Measurements from ENCODE around the gene INF2. TPM values are rescaled to one million over a fixed set of nuclear protein-coding genes. Genes with fewer than 3 reads are reported as not detected.
A peak's percentile ranks its signal among the peaks of the same experiment; 100 is the strongest.

The INF2 gene
- total RNA-seq, 8 experiments from 2014 or later: 2.4 to 31.1 (median 7.5) TPM

DNA sequence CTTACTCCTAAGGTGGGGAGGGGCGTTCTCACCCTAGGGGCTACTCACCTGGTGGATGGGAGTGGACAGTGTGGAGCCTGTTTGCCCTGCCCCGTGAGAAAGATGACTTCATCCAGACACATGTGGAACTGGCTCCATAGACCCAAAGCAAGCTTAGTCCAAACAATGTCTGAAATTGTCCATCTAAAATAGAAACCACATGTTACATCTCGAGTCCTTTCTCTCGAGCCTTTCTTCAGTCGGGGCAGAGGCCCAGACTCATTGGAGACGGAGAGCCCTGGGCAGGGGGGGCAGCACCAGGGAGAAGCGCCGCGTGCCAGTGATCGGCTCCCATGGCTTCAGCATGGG, 67.8 kb downstream of the INF2 start:
- peaks cover 7 to 10% of the 10 kb centered on the region in 2 donors for H3K4me1 ChIP-seq (replicated peaks in 1 of 2)
- in situ Hi-C loops (cut with MboI; ENCODE audit: low pct_unique_long_range_greater_than_20kb in 2 of 9, low sequenced_read_pairs in 9 of 9, unreplicated experiment in 9 of 9): no loop called here
- H3K27ac ChIP-seq: no peak overlapping the region
- no peak overlapping the region for H3K4me3 ChIP-seq
- ATAC-seq (replicated peaks in 6 of 8): no peak
- 0 to 98% (median 90%) methylated on average over 1 to 10 of the region's 10 CpGs; no CpG with 5 or more reads in 5 of the 10 experiments for WGBS, 10 experiments

DNA sequence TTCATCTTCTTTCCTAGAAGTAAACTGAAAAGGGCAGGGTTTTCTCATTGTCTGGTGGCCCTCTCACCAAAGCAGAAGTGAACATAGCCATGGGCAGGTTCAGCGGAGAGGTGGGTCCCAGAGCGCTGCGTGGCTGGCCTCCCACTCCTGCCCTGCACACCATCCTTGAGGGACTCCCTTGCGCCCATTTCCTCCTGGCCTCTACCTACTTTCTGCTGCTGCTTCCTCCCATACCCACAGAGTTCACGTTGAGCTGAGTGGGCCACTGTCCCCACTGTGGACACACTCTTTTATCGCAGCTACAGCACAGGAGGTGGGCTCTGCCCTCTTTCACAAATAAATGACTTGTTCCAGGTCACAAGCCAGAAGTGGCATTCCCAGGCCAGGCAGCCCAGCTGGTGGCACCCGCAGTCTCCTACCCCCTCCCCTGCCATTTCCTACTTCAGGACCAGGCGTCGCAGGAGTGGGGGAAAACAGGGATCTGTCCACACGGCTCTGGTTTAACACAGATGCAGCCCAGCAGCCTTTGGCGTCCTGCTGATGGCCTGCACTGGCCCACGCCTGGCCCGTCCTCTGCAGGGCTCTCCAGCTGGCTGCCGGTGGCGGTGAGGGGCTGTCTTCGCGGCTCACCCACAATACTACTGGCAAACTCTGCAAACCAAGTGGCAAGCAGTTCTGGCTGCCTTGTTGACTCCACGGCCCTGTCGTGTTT, 68.4 kb downstream of the INF2 start:
- no peak overlapping the region for H3K27ac ChIP-seq
- WGBS, 10 experiments: 93 to 100% (median 100%) methylated on average over 1 to 11 of the region's 19 CpGs; no CpG with 5 or more reads in 3 of the 10 experiments
- peaks cover 7 to 10% of the 10 kb centered on the region in 2 donors for H3K4me1 ChIP-seq (replicated peaks in 1 of 2)
- H3K4me3 ChIP-seq: no peak overlapping the region
- in situ Hi-C loops (cut with MboI; ENCODE audit: low pct_unique_long_range_greater_than_20kb in 2 of 9, low sequenced_read_pairs in 9 of 9, unreplicated experiment in 9 of 9): no loop called here
- ATAC-seq (replicated peaks in 6 of 8): no peak

DNA sequence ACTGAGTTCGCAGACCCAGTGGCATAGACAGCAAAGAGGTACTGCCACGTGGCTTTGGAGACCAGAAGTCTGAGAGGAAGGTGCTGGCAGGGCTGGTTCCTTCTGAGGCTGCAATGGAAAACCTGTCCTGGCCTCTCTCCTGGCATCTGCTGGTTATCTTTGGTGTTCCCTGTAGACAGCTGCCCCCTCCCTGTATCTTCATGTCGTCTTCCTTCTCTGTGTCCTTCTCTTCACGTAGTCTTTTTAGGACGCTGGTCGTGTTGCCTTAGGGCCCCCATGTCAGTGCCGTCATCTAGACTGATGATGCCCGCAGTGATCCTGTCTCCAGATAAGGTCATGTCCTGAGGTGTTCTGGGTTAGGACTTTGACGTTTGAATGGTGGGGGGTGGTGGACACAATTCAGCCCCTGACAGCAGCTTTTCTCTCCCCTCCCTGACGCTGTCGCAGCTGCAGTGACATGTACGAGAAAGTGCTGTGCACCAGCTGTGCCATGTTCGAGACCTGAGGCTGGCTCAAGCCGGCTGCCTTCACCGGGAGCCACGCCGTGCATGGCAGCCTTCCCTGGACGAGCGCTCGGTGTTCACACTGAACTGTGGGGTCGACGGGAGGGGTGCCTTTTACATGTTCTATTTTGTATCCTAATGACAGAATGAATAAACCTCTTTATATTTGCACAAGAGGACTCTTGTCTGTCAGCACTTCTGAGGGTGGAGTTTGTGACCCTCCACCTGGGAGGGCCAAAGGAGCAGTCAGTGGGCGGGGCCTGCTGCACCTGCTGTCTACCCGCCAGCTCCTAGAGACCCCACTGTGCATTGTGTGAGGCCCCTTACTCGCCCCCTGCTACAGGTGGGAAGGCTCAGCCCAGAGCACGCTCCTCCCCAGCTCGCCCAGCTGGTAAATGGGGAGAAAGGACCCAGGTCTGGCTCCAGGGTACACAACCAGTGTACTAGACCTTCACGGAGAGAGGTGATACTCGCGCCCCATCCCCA, 69.9 kb downstream of the INF2 start:
- Histone ChIP-seq H3K27ac (no peak overlapping the region), H3K4me1 (replicated peaks in 1 of 2) (peaks cover 4 to 5% of the 10 kb centered on the region in 2 donors), H3K4me3 (no peak overlapping the region)
- in situ Hi-C loops (cut with MboI; ENCODE audit: low pct_unique_long_range_greater_than_20kb in 2 of 9, low sequenced_read_pairs in 9 of 9, unreplicated experiment in 9 of 9): no loop called here
- 60 to 100% (median 90%) methylated on average over 1 to 13 of the region's 30 CpGs; no CpG with 5 or more reads in 1 of the 10 experiments for WGBS, 10 experiments
- ATAC-seq (replicated peaks in 6 of 8): peak in 2 of 8 experiments; percentile 11 to 20

DNA sequence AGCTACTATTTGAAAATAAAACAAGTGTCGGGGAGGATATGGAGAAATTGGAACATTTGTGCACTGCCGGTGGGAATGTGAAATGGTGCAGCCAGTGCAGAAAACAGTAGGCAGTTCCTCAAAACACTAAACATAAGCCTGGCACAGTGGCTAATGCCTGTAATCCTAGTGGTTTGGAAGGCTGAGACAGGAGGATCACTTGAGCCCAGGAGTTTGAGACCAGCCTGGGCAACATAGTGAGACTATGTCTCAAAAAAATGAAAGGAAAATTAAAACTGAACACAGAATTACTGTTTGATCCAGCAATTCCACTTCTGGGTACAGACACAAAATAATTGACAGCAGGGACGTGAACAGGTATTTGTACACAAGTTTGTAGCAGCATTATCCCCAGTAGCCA, 76.1 kb downstream of the INF2 start:
- Histone ChIP-seq H3K27ac (no peak overlapping the region), H3K4me3 (no peak overlapping the region), H3K4me1 (replicated peaks in 1 of 2) (peaks cover 16% of the 10 kb centered on the region in 2 donors)
- in situ Hi-C loops (cut with MboI; ENCODE audit: low pct_unique_long_range_greater_than_20kb in 2 of 9, low sequenced_read_pairs in 9 of 9, unreplicated experiment in 9 of 9): loop anchor here in 1 of 9 experiments (10.0 kb wide), 1 partner anchor 59 kb away; no protein-coding TSS in a partner anchor
- ATAC-seq (replicated peaks in 6 of 8): no peak
- WGBS, 10 experiments: 60 to 100% (median 92%) methylated on average over 1 to 3 of the region's 3 CpGs

DNA sequence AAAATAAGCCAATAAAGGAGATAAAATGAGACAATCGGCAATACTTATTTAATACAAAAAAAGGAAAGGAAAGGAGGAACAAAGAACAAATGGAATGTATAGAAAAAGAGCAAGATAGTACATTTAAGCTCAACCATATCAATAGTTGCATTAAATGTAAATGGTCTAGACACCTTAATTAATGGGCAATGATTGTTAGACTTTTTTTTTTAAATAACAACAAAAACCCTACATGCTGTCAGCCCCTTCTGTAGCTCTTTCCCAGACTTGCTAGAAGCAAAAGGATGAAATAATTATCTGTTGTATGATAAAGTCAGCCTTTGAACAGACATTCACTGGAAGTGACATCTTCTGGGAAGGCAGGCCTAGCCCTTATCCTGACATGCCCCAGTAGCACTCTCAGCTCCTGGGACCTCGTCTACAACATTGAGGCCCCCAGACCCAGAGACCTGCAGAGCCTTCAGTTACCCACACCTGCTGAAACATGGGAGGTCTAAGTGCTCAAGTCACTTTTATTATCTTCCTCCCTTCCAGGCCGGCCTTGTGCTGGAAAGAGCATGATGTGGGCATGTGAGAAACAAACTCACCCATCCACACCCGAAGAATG, 76.9 kb downstream of the INF2 start:
- WGBS, 10 experiments: 83 to 100% (median 95%) methylated on average over 1 to 4 of the region's 4 CpGs; no CpG with 5 or more reads in 2 of the 10 experiments
- ATAC-seq (replicated peaks in 6 of 8): no peak
- in situ Hi-C loops (cut with MboI; ENCODE audit: low pct_unique_long_range_greater_than_20kb in 2 of 9, low sequenced_read_pairs in 9 of 9, unreplicated experiment in 9 of 9): loop anchor here in 1 of 9 experiments (10.0 kb wide), 1 partner anchor 58 kb away; no protein-coding TSS in a partner anchor
- Histone ChIP-seq H3K4me1 (replicated peaks in 1 of 2) (peaks cover 16% of the 10 kb centered on the region in 2 donors), H3K27ac (no peak overlapping the region), H3K4me3 (no peak overlapping the region)

DNA sequence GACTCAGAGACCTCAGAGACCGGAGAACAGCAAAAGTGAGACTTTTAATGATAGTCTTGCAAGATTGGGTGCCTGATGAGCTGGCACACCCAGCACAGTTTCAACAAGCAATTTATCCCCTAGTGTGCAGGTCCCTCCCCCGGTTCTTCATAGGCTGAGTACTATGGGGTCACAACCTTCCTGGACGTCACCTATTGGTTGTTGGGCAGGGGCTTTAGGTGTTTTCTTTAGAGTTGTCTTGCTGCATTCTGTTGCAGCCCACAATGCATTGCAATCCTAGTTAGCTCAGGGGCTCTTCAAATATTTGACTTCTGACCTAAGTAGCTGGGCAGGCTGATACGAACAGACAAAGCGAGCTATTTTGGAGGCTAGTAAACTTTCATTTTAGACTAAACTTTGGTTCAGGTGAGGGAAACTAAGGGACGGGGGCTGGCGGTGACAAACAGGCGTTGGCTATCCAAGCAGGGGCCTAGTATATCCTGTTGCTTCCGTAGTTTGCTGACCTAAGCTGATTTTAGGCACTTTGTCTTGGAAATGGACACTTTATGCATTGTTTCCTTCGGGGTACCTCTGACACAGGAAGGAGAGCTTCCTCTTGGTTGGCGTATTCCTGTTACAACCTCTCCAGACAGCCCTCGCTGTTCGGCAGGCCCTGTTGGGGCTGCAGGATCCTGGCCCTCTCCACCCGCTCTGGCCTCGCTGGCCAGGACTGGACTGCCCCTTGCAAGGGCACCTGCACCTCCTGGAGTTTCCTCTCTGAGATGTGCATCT, 77.6 kb downstream of the INF2 start:
- Histone ChIP-seq H3K27ac (no peak overlapping the region), H3K4me1 (replicated peaks in 1 of 2) (peaks cover 16% of the 10 kb centered on the region in 2 donors), H3K4me3 (no peak overlapping the region)
- WGBS, 10 experiments: 60 to 96% (median 87%) methylated on average over 1 to 10 of the region's 15 CpGs; no CpG with 5 or more reads in 3 of the 10 experiments
- in situ Hi-C loops (cut with MboI; ENCODE audit: low pct_unique_long_range_greater_than_20kb in 2 of 9, low sequenced_read_pairs in 9 of 9, unreplicated experiment in 9 of 9): loop anchor here in 1 of 9 experiments (10.0 kb wide), 1 partner anchor 58 kb away; no protein-coding TSS in a partner anchor
- ATAC-seq (replicated peaks in 6 of 8): no peak

DNA sequence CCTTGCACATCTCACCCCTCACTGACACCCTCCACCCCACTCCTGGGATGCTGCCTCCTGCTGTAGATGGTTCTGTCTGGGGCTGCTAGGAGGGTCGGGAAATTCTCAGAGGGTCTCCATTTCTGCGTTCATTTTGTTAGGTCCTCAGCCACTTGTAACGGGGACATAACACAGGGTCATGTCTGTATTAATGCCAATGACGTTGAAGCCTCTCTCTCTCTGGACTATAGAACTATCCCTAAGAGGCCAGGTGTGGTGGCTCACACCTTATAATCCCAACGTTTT, 78.2 kb downstream of the INF2 start:
- in situ Hi-C loops (cut with MboI; ENCODE audit: low pct_unique_long_range_greater_than_20kb in 2 of 9, low sequenced_read_pairs in 9 of 9, unreplicated experiment in 9 of 9): loop anchor here in 1 of 9 experiments (10.0 kb wide), 1 partner anchor 57 kb away; no protein-coding TSS in a partner anchor
- Histone ChIP-seq H3K4me3 (no peak overlapping the region), H3K4me1 (replicated peaks in 1 of 2) (peaks cover 16% of the 10 kb centered on the region in 2 donors), H3K27ac (no peak overlapping the region)
- 40 to 96% (median 74%) methylated on average over 1 to 4 of the region's 5 CpGs; no CpG with 5 or more reads in 4 of the 10 experiments for WGBS, 10 experiments
- ATAC-seq (replicated peaks in 6 of 8): no peak

DNA sequence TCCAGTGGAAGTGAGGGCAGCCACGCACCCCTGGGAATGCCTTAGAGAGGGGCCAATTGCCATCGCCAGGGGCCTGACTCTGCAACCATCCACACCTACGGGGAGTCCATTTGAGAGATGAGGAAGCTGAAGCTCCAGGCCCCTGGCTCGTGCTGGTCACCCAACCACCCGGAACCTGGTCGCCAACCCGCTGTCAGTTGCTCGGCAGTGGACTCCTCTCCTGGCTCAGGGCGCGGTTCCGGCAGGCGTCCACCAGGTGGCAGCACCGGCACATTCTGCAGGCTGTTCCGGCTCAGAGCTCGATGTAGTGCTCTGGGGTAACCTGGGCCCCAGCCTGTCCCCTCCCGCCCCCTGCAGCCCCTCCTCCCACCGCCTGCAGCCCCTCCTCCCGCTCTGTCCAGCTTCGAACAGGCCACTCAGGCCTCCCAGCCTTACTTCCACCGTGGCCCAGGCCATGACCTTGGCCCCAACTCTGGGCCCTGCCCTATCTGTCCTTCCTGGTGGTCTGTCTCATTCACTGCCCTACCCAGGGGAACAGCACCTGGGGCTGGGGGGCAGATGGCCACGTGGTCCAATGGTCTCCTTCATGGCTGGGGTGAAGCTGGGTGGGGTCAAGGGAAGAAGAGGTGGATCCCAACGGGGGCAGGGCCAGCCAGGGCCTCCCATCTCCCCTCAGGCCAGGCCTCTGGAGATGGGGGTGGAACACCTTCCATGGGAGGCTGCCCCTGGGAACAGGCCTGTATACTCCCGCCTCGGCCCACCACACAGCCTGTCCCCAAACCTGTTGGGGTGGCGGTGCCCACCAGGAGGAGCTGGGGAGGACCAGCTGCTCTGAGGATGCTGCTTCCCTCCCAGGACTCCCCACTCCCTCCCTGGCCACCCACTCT, 79.3 kb downstream of the INF2 start:
- H3K4me1 ChIP-seq (replicated peaks in 1 of 2): peaks cover 16% of the 10 kb centered on the region in 2 donors
- no peak overlapping the region for H3K4me3 ChIP-seq
- ATAC-seq (replicated peaks in 6 of 8): peak; percentile 83 to 93 (median 90)
- in situ Hi-C loops (cut with MboI; ENCODE audit: low pct_unique_long_range_greater_than_20kb in 2 of 9, low sequenced_read_pairs in 9 of 9, unreplicated experiment in 9 of 9): loop anchor here in 1 of 9 experiments (10.0 kb wide), 1 partner anchor 56 kb away; no protein-coding TSS in a partner anchor
- peak overlapping the region; percentile 25 to 89 for H3K27ac ChIP-seq
- 0 to 28% (median 10%) methylated on average over 1 to 7 of the region's 25 CpGs; no CpG with 5 or more reads in 5 of the 10 experiments for whole genome bisulfite sequencing, 10 experiments

DNA sequence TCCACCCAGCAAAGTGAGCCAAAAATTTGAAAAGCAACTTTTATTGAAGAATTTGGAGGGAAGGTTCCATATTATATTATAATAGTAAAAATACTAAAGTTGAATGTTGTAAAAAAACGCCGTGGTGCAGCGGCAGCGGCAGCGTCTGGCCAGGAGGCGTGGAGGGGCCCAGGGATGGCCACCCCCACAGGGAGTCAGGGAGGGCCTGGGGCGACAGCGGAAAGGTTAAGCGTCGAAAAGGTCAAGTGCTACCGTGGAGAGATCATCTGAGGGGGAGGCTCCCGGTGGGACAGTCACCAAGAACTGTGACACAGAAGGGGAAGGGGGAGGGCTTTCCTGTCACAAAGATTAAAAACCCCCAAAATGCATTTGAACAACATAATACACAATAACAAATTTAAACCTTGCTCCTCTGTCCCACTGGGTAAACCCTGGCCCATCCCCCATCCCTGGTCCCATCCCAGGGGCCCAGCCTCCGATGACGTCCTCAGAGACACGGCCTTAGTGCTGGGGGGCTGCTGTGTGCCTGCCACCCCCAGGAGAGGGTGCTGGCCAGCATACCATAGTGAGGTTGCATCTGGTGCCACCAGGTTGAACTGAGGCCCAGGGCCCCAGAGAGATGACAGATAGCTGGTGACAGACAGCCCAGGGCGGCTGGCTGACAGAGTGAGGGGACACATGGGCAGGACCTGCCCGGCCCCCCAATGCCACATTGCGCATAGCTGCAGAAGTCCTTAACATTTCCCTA, 80.1 kb downstream of the INF2 start:
- peak overlapping the region; percentile 14 to 89 for H3K27ac ChIP-seq
- peak in 3 of 8 experiments; percentile 2 to 9 (median 3) for ATAC-seq (replicated peaks in 6 of 8)
- WGBS, 10 experiments: 0 to 80% (median 72%) methylated on average over 1 to 6 of the region's 18 CpGs; no CpG with 5 or more reads in 4 of the 10 experiments
- H3K4me1 ChIP-seq (replicated peaks in 1 of 2): peaks cover 16% of the 10 kb centered on the region in 2 donors
- in situ Hi-C loops (cut with MboI; ENCODE audit: low pct_unique_long_range_greater_than_20kb in 2 of 9, low sequenced_read_pairs in 9 of 9, unreplicated experiment in 9 of 9): loop anchor here in 1 of 9 experiments (10.0 kb wide), 1 partner anchor 55 kb away; no protein-coding TSS in a partner anchor
- H3K4me3 ChIP-seq: no peak overlapping the region

DNA sequence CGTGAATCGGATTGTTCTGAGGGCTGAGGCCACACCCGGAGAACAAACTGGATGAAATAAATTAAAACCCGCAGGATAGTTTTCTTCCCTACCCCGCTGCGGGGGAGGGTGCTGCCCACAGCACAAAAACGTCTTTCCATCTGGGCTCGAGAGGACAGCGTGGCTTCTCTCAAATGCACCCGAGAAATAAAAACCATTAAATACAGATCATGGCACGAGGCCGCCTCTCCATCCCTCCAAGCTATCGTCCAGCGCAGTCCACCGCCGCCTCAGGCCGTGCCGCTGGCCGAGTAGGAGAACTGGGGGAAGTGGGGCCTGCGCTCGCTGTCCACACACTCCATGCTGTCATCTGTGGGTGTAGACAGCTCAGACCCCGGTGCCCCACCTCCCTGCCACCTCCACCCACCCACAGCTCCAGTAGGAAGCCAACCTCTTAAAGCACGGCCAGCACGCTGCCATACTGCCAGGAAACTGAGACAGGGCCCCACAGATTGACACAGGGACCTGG, 80.7 kb downstream of the INF2 start:
- WGBS, 10 experiments: 20 to 100% (median 76%) methylated on average over 1 to 12 of the region's 24 CpGs; no CpG with 5 or more reads in 4 of the 10 experiments
- ATAC-seq (replicated peaks in 6 of 8): no peak
- peaks cover 16% of the 10 kb centered on the region in 2 donors for H3K4me1 ChIP-seq (replicated peaks in 1 of 2)
- H3K4me3 ChIP-seq: no peak overlapping the region
- H3K27ac ChIP-seq: peak overlapping the region; percentile 14 to 89
- in situ Hi-C loops (cut with MboI; ENCODE audit: low pct_unique_long_range_greater_than_20kb in 2 of 9, low sequenced_read_pairs in 9 of 9, unreplicated experiment in 9 of 9): no loop called here
